C1 segment of cervical spinal cord (tissue), 14 donors: Measurements from ENCODE around the gene IL12RB1.

ENCODE experiments used
- DNase-seq, 14 donors: peaks; one replicate each; lab custom pipeline; 2025; lab: John Stamatoyannopoulos, UW

Gene IL12RB1

DNA sequence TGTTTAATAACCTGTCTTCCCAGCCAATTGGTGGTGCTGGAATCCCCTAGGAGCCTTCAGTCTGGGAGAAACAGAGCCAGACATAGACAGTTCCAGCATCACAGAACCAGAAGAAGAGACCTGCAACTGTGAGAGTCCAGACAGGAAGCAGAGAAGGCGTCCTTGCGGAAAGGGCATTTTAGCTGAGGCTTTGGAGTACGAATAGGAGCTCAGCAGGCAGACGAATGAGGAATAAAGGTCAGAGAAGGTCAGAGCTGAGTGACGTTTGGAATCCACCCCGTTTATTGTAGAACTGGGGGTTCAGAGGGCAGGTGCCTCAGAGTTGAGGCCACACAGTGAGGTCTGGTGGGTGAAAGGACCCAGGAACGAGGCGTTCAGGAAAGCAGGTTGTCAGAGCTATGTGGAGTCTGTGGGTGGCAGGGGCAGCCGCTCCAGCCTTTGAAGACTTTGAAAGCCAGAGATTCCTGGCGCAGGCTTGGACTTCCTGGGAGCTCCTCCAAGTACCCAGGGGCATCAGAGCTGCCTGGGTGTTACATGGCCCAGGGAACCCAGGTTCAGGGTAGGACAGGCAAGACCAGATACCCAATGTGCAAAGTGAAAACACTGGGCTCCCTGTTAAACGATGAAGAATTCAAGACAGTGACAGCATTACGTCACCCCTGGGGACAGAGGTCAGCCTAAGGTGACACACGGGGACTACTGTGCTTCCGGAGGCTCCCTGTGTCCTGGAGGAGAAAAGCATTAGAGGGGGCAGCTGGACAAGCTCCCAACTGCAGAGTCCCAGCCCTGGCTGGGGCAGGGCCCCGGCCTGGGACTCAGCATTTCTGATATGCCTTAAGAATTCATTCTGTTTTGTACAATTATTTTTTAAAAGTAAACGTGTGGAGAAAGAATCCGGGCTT lies 73.3 kb downstream of the IL12RB1 start:
- DNase-seq: peak in 2 of 14 donors; percentile 19 to 24

DNA sequence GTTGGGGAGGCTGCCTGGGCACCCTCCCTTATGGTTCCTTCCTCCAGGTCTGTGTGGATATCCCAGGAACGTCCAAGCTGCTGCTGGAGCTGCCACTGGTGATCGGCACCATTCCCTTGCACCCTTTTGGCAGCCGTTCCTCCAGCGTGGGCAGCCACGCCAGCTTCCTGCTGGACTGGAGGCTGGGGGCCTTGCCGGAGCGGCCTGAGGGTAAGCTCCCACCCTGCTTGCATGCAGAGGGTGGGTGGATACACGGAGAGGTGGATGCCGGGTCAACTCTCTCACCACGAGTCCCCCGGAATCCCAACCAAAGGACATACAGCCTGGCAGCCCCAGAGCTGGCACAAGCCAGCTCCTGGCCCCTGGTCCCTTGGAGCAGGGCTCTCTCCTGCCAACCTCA lies 76.6 kb downstream of the IL12RB1 start:
- peak in 1 of 14 donors; percentile 52 for DNase-seq

DNA sequence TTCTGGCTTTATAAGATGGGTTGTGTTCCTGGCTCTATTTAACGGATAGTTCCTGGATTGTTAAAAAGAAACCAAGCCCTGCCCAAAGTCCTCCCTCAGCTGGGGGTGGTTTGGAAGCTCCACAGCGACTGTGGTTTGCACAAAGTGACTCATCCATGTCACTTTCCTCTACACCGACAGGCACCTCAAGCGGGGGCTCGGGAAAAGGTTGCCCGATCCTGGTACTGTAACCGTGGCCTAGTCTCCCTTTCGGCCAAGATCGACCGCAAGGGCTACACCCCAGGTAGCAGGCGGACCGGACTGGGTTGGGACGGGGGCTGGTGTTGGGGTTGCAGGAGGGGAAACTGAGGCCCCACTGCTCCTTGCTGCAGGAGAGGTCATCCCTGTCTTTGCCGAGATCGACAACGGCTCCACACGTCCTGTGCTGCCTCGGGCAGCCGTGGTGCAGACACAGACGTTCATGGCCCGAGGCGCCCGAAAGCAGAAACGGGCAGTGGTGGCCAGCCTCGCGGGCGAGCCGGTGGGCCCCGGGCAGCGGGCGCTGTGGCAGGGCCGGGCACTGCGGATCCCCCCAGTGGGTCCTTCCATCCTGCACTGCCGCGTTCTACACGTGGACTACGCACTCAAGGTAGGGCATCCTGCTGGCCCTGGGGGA lies 77.2 kb downstream of the IL12RB1 start:
- DNase-seq: peak in 1 of 14 donors; percentile 39
